ENCODE measurements around the gene CHADL.

DNA sequence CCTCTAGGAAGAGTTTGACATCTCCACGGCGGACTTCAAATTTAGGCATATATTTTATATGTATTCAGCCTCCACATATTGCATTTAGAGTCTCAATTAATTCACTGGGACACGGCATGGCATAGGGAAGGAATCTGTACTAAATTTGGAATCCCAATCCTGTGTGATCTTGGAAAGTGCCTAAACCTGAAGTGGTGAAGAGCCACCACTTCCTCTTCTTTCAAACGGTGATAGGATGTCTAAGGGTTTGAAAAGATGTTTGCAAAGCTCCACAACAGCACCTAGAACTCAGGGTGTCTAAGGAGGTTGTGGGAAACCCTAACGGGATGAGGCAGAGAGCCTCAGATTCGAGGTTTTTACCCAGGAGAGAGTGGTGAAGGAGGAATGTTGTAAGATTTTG lies 36.7 kb downstream of the CHADL start:
- no peak for TF ChIP-seq POLR2A (IDR thresholded peaks at IDR 0.05)
- TF ChIP-seq, protein P1, sequence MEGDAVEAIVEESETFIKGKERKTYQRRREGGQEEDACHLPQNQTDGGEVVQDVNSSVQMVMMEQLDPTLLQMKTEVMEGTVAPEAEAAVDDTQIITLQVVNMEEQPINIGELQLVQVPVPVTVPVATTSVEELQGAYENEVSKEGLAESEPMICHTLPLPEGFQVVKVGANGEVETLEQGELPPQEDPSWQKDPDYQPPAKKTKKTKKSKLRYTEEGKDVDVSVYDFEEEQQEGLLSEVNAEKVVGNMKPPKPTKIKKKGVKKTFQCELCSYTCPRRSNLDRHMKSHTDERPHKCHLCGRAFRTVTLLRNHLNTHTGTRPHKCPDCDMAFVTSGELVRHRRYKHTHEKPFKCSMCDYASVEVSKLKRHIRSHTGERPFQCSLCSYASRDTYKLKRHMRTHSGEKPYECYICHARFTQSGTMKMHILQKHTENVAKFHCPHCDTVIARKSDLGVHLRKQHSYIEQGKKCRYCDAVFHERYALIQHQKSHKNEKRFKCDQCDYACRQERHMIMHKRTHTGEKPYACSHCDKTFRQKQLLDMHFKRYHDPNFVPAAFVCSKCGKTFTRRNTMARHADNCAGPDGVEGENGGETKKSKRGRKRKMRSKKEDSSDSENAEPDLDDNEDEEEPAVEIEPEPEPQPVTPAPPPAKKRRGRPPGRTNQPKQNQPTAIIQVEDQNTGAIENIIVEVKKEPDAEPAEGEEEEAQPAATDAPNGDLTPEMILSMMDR (IDR thresholded peaks at IDR 0.05): no peak

Measured in thyroid gland (tissue), 4 donors.